Heart left ventricle (tissue), 16 donors: ENCODE results near the gene CCDC63. TPM values are rescaled to one million over a fixed set of nuclear protein-coding genes. Genes with fewer than 3 reads are reported as not detected.
A peak's percentile ranks its signal among the peaks of the same experiment; 100 is the strongest.

Experiments used
- ATAC-seq, 4 donors: fragments of 200-7000 bp; cut with Tn5 transposase; one replicate each; pipeline ENCODE4 v1.9.1; 2020 to 2022; ENCODE audit warnings: moderate library complexity in 4 of 4, mild to moderate bottlenecking in 3 of 4, moderate number of reproducible peaks in 1 of 4
- DNase-seq, 5 donors: peaks; one replicate each; pipeline ENCODE4 v3.0.0-alpha.2; 2020
- H3K27ac ChIP-seq, 12 donors: fragments of 200-600 bp; sonication (generic) in 4 of 12; one replicate each; pipeline versions ENCODE4 v1.5.0 to v1.8.0; 2016 to 2022; ENCODE audit warnings: mild to moderate bottlenecking in 2 of 12
- H3K27me3 ChIP-seq, 9 donors: fragments of 200-600 bp; sonication (generic) in 2 of 9; one replicate each; pipeline versions ENCODE4 v1.5.1 to v1.8.0; 2016 to 2022; ENCODE audit warnings: mild to moderate bottlenecking in 3 of 9
- H3K36me3 ChIP-seq, 9 donors: fragments of 200-600 bp; sonication (generic) in 2 of 9; one replicate each; pipeline versions ENCODE4 v1.5.0 to v1.8.0; 2018 to 2022; ENCODE audit warnings: mild to moderate bottlenecking in 2 of 9
- H3K4me1 ChIP-seq, 12 donors: fragments of 200-600 bp; sonication (generic) in 4 of 12; one replicate each; pipeline versions ENCODE4 v1.5.0 to v1.8.0; 2016 to 2022; ENCODE audit warnings: mild to moderate bottlenecking in 3 of 12
- H3K4me3 ChIP-seq, 12 donors: fragments of 200-600 bp; sonication (generic) in 4 of 12; one replicate each; pipeline versions ENCODE4 v1.5.0 to v1.8.0; 2017 to 2022; ENCODE audit warnings: mild to moderate bottlenecking in 9 of 12, moderate library complexity in 4 of 12
- H3K9me3 ChIP-seq, 12 donors: fragments of 200-600 bp; sonication (generic) in 4 of 12; one replicate each; pipeline versions ENCODE4 v1.5.0 to v1.8.0; 2016 to 2022; ENCODE audit warnings: mild to moderate bottlenecking in 1 of 12
- CTCF ChIP-seq, 12 donors: fragments of 200-600 bp; sonication (generic) in 4 of 12; IDR thresholded peaks; one replicate each; pipeline versions ENCODE4 v1.5.0 to v1.8.0; 2018 to 2022; ENCODE audit warnings: antibody characterized with exemption in 12 of 12, mild to moderate bottlenecking in 5 of 12
- POLR2A ChIP-seq, 2 donors: fragments of 450-650 bp; IDR thresholded peaks; one replicate each; pipeline ENCODE4 v1.6.1; 2017; ENCODE audit warnings: antibody characterized with exemption in 2 of 2, mild to moderate bottlenecking in 2 of 2, moderate library complexity in 2 of 2
- WGBS, 4 donors: extraction: QIAGEN DNeasy Blood & Tissue Kit in 2 of 4; methylation state at CpG; one replicate each; pipeline versions ENCODE4 v1.1.5 to v1.1.7; 2013 to 2018; 5-methylcytosine and 5-hydroxymethylcytosine counted together
- intact Hi-C, 10 donors: fragments of 100-400 bp; cut with DNase I; formaldehyde crosslinking; loops; one replicate each; pipeline versions ENCODE4 v1.11.1 to v1.14.2; 2022
- polyA plus RNA-seq, 2 donors: library from polyadenylated mRNA; stranded (reverse); fragments of 200-250 nt; gene quantifications; one replicate each; pipeline ENCODE4 v1.2.3, GENCODE V29; 2013
- total RNA-seq, 9 donors: library from RNA; depleted of rRNA in 2 of 9; stranded (reverse); fragments of >200 nt in 2 of 9; fragmentation: NEBNext Ultra II Directional in 3 of 9; extraction: Animal tissue kit (Norgen Biotek cat#: 25700) in 3 of 9; gene quantifications; one replicate each; pipeline versions ENCODE4 v1.1.0 to v1.2.4, GENCODE V29; 2016 to 2023
- donor health status: ischemic (EF 13 %, LVEDD 7.1; RV severe dilation, severe dysfunction).
- donor health status: healthy with polysubstance abuse.
- donor health status: DM: no; HTN: yes; CAD: no.
- donor health status: DM: no; HTN: no; CAD: no.
- donor health status: ischemic (EF 25% LVEDD 6.9; RV normal size, moderate dysfunction).
- donor health status: ischemic (EF 25% LVEDD 5.7; RV mildly dilated, moderate dysfunction).
- donor health status: healthy.
- donor health status: DM: yes; HTN: yes; CAD: no.
- donor health status: ischemic (EF 35%, LVEDD 5.7; RV mildly dilated, moderate dysfunction).
- donor health status: nonischemic (EF 11% LVEDD 7.7; RV severe dilation, severe dysfunction).
- donor health status: DM: yes; HTN: yes; CAD: no.
- donor health status: PGD.
- donor health status: ischemic (EF 29% LVEDD 5.4; RV normal size, mild dysfunction).
- donor health status: nonischemic (EF 23%, LVEDD 6.1; RV moderate dilation, normal function).

The CCDC63 gene
- total and polyA plus RNA-seq, 11 donors, result not detected

- H3K36me3 ChIP-seq, result no peaks in the 10 kb centered on the region
- intact Hi-C loops, result loop anchor here in 1 of 10 donors (5.0 kb wide), 2 partner anchors 42 to 103 kb away; partner anchors contain the start of gene PPP1CC
- H3K27me3 ChIP-seq, result peaks cover 0 to 14% (median 0%) of the 10 kb centered on the region in 9 donors
- no peak overlapping the region for H3K4me3 ChIP-seq
- peaks cover 0 to 18% (median 2%) of the 10 kb centered on the region in 12 donors for H3K4me1 ChIP-seq
- H3K27ac ChIP-seq, result peak overlapping the region; percentile 17 to 78 (median 56)
- TF ChIP-seq CTCF (IDR thresholded peaks at IDR 0.05) (no peak), POLR2A (IDR thresholded peaks at IDR 0.05) (no peak)
- ATAC-seq (no peak), DNase-seq (no peak)
- WGBS, 4 donors, result 69 to 81% (median 74%) methylated on average over 4 of the region's 4 CpGs
- no peaks in the 10 kb centered on the region for H3K9me3 ChIP-seq
These were observed 1.5 kb upstream of the CCDC63 start for GRCh38 chr12:110845339-110845682.

GRCh38 chr12:110848314-110848923, 1.6 kb downstream of the CCDC63 start:
- no peak overlapping the region for H3K27ac ChIP-seq
- no peaks in the 10 kb centered on the region for H3K36me3 ChIP-seq
- DNase-seq, result no peak
- no peaks in the 10 kb centered on the region for H3K9me3 ChIP-seq
- peaks cover 0 to 18% (median 2%) of the 10 kb centered on the region in 12 donors for H3K4me1 ChIP-seq
- H3K4me3 ChIP-seq, result no peak overlapping the region
- 93 to 96% (median 96%) methylated on average over 6 of the region's 6 CpGs for WGBS, 4 donors
- peaks cover 0 to 14% (median 0%) of the 10 kb centered on the region in 9 donors for H3K27me3 ChIP-seq
- no peak for ATAC-seq
- no peak for TF ChIP-seq POLR2A (IDR thresholded peaks at IDR 0.05)
- no peak for TF ChIP-seq CTCF (IDR thresholded peaks at IDR 0.05)
- intact Hi-C loops, result loop anchor here in 1 of 10 donors (5.0 kb wide), 2 partner anchors 39 to 106 kb away; partner anchors contain the start of gene PPP1CC

- no peak for DNase-seq
- Histone ChIP-seq H3K4me1 (peaks cover 0 to 17% (median 2%) of the 10 kb centered on the region in 12 donors), H3K36me3 (no peaks in the 10 kb centered on the region), H3K9me3 (no peaks in the 10 kb centered on the region), H3K27ac (no peak overlapping the region), H3K27me3 (peaks cover 0 to 14% (median 0%) of the 10 kb centered on the region in 9 donors), H3K4me3 (no peak overlapping the region)
- intact Hi-C loops, result loop anchor here in 1 of 10 donors (5.0 kb wide), 2 partner anchors 38 to 107 kb away; partner anchors contain the start of gene PPP1CC
- no peak for ATAC-seq
- TF ChIP-seq CTCF (IDR thresholded peaks at IDR 0.05), result no peak
- no peak for TF ChIP-seq POLR2A (IDR thresholded peaks at IDR 0.05)
- WGBS, 4 donors, result 81 to 88% (median 87%) methylated on average over 4 of the region's 4 CpGs
These were observed 2.4 kb downstream of the CCDC63 start for GRCh38 chr12:110849221-110849620.

GRCh38 chr12:110849748-110850403, 3.1 kb downstream of the CCDC63 start:
- H3K9me3 ChIP-seq, result no peaks in the 10 kb centered on the region
- H3K27ac ChIP-seq, result no peak overlapping the region
- peaks cover 0 to 14% (median 0%) of the 10 kb centered on the region in 9 donors for H3K27me3 ChIP-seq
- H3K36me3 ChIP-seq, result no peaks in the 10 kb centered on the region
- 81 to 91% (median 91%) methylated on average over 4 to 5 of the region's 5 CpGs for WGBS, 4 donors
- peaks cover 0 to 14% (median 2%) of the 10 kb centered on the region in 12 donors for H3K4me1 ChIP-seq
- no peak overlapping the region for H3K4me3 ChIP-seq
- no peak for ATAC-seq
- intact Hi-C loops, result loop anchor here in 1 of 10 donors (5.0 kb wide), 2 partner anchors 37 to 108 kb away; partner anchors contain the start of gene PPP1CC
- DNase-seq, result no peak
- no peak for TF ChIP-seq CTCF (IDR thresholded peaks at IDR 0.05)
- TF ChIP-seq POLR2A (IDR thresholded peaks at IDR 0.05), result no peak
